ENCODE results near the gene ACTR6. TPM values are rescaled to one million over a fixed set of nuclear protein-coding genes. Genes with fewer than 3 reads are reported as not detected.
"Not testable (repeated sequence)": the region's sequence is repeated elsewhere in the genome, so short reads cannot be mapped to it uniquely, and the experiment has no call there.

Gene ACTR6
- total RNA-seq, 2 donors from 2014 or later = 23.4 to 24.9 TPM

DNA sequence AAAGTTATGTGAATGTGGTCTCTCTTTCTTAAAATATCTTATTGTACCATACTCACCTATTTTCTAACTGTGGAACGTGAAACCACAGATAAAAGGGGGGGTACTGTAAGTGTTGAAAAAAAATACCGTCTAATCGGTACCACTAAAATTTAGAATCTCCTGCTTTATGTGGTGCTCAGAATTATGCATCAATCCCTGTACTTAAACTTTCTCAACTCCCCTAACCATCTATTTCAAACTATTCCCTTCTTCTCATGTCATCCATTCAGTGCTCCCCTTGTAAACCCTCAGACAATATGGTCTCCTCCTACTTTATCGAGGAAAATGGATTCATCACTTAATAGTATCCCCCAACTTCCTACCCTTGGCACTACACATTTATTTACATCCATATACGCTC lies 42.5 kb downstream of the ACTR6 start:
- no peak for ATAC-seq
- peaks cover 3% of the 10 kb centered on the region for H3K4me1 Mint-ChIP-seq
- H3K27me3 Mint-ChIP-seq = no peaks in the 10 kb centered on the region

GRCh38 chr12:100247765-100248164 lies 47.1 kb downstream of the ACTR6 start:
- H3K9me3 ChIP-seq (ENCODE audit: control insufficient read depth, low read length, poor library complexity, severe bottlenecking) = no peaks in the 10 kb centered on the region
- ATAC-seq (no peak), DNase-seq (no peak)
- Mint-ChIP-seq H3K4me3 (no peak overlapping the region), H3K4me1 (peaks cover 3% of the 10 kb centered on the region), H3K27me3 (no peaks in the 10 kb centered on the region), H3K27ac (no peak overlapping the region), H3K36me3 (ENCODE audit: low read depth) (peaks cover 2% of the 10 kb centered on the region)

More for the DNA sequence above, 42.5 kb downstream of the ACTR6 start:
- no peak overlapping the region for H3K27ac Mint-ChIP-seq
- no peak for DNase-seq
- H3K9me3 ChIP-seq (ENCODE audit: control insufficient read depth, low read length, poor library complexity, severe bottlenecking) = no peaks in the 10 kb centered on the region
- H3K36me3 Mint-ChIP-seq (ENCODE audit: low read depth) = no peaks in the 10 kb centered on the region
- no peak overlapping the region for H3K4me3 Mint-ChIP-seq

DNA sequence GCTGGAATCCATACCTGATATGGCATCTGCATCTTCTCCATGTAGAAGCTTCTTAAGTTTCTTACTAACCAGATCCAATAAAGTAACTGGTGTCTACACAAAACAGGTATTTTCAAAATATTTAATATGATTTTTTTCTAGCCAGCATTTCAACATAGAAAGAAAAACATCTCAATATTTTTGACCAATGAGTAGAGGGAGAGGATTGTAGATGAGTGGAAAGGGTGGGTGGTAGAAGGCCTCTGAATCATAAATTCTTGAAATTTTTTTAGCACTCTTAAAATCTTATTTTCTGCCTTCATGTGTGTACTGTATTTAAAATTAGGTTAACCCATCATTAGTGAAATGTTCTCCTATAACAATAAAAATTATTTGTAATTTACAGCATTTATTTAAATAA lies 48.3 kb downstream of the ACTR6 start:
- H3K36me3 Mint-ChIP-seq (ENCODE audit: low read depth) = peaks cover 2% of the 10 kb centered on the region
- ATAC-seq = no peak
- H3K4me3 Mint-ChIP-seq = no peak overlapping the region
- no peaks in the 10 kb centered on the region for H3K9me3 ChIP-seq (ENCODE audit: control insufficient read depth, low read length, poor library complexity, severe bottlenecking)
- no peaks in the 10 kb centered on the region for H3K27me3 Mint-ChIP-seq
- H3K4me1 Mint-ChIP-seq = peaks cover 3% of the 10 kb centered on the region
- H3K27ac Mint-ChIP-seq = no peak overlapping the region
- no peak for DNase-seq

DNA sequence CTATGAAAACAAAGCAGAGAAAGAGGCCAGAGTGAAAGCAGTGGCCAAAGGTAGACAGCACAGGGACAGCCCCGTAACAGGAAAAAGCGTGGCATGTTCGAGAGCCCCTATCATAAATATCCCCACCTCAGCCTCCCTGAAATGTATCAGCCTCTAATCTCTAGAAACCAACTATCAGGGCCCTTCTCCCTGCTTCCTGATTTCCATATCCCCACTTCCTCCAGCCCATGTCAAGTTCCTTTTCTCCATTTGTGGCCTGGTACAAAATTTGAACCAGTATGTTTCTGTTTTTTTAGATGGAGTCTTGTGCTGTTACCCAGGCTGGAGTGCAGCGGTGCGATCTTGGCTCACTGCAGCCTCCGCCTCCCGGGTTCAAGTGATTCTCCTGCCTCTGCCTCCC lies 49.3 kb downstream of the ACTR6 start:
- no peaks in the 10 kb centered on the region for H3K27me3 Mint-ChIP-seq
- H3K27ac Mint-ChIP-seq = no peak overlapping the region

DNA sequence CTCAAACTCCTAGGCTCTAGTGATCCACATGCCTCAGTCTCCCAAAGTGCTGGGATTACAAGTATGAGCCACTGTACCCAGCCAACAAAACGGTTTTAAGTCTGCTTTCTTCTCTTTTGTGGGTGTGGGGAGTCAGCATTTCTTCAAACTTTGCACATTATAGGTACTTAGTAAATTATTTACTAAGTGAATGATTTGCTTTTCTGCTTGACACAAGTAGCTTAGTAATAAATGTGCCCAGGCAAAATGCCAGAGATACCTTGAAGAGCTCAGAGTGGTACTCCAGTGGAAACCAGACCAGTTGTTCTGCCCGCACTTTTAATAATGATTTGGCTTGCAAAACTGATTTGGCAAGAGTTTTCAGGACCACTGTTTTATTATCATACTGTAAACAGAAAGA lies 51.3 kb downstream of the ACTR6 start:
- Mint-ChIP-seq H3K36me3 (ENCODE audit: low read depth) (peaks cover 2% of the 10 kb centered on the region), H3K4me3 (no peak overlapping the region), H3K27me3 (no peaks in the 10 kb centered on the region), H3K27ac (no peak overlapping the region), H3K4me1 (no peaks in the 10 kb centered on the region)
- no peaks in the 10 kb centered on the region for H3K9me3 ChIP-seq (ENCODE audit: control insufficient read depth, low read length, poor library complexity, severe bottlenecking)
- DNase-seq (no peak), ATAC-seq (no peak)

More for the DNA sequence above, 49.3 kb downstream of the ACTR6 start:
- peaks cover 2% of the 10 kb centered on the region for H3K36me3 Mint-ChIP-seq (ENCODE audit: low read depth)
- H3K4me1 Mint-ChIP-seq = peaks cover 3% of the 10 kb centered on the region
- H3K4me3 Mint-ChIP-seq = no peak overlapping the region
- ATAC-seq = no peak
- H3K9me3 ChIP-seq (ENCODE audit: control insufficient read depth, low read length, poor library complexity, severe bottlenecking) = no peaks in the 10 kb centered on the region
- DNase-seq = no peak

DNA sequence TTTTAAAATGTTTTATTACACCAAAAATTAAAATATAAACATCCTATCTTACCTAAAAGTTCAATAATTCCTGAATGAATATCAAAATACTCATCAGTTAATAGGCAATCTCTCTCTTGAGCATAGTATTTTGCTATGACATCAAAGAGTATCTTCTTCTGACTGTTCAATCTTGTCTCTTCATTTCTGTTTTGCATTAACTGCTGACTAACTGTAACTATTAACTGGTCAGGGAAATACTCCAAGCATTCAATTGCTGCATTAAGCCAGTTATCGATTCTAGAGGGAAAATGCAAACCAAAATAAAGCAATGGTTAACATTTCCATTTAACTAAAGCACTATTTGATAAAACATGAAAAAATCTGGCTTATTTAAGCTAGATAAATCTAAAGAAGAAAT lies 52.8 kb downstream of the ACTR6 start:
- Mint-ChIP-seq H3K27me3 (no peaks in the 10 kb centered on the region), H3K4me1 (peaks cover 2% of the 10 kb centered on the region), H3K27ac (no peak overlapping the region), H3K36me3 (ENCODE audit: low read depth) (peaks cover 2% of the 10 kb centered on the region), H3K4me3 (no peak overlapping the region)
- H3K9me3 ChIP-seq (ENCODE audit: control insufficient read depth, low read length, poor library complexity, severe bottlenecking) = no peaks in the 10 kb centered on the region
- DNase-seq (no peak), ATAC-seq (no peak)

- no peak overlapping the region for H3K4me3 Mint-ChIP-seq
- no peaks in the 10 kb centered on the region for H3K27me3 Mint-ChIP-seq
- peaks cover 2% of the 10 kb centered on the region for H3K4me1 Mint-ChIP-seq
- DNase-seq (no peak), ATAC-seq (no peak)
- H3K36me3 Mint-ChIP-seq (ENCODE audit: low read depth) = peaks cover 4% of the 10 kb centered on the region
- no peaks in the 10 kb centered on the region for H3K9me3 ChIP-seq (ENCODE audit: control insufficient read depth, low read length, poor library complexity, severe bottlenecking)
- H3K27ac Mint-ChIP-seq = peak overlapping the region; percentile 37
Observed at GRCh38 chr12:100254876-100255275, 54.3 kb downstream of the ACTR6 start.

DNA sequence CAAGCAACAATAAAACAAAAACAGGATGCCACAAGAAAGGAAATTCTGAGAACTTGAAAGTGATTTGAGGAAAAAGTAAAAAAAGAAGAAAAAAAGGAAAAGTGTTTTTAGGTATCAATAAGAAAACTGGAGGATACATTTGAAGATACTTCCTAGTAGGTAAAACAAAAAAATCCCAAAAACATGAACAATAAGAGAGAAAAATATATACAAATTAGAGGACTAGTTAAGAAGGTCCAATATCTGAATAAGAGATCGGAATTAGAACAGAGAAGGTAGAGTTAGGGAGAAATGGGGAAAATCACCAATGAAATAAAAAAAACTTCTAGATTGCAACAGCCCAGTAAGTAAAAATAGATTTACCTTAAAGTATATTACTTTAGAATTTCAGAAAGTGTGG lies 57.5 kb downstream of the ACTR6 start:
- no peaks in the 10 kb centered on the region for H3K9me3 ChIP-seq (ENCODE audit: control insufficient read depth, low read length, poor library complexity, severe bottlenecking)
- H3K27me3 Mint-ChIP-seq = no peaks in the 10 kb centered on the region
- no peak overlapping the region for H3K4me3 Mint-ChIP-seq
- DNase-seq (no peak), ATAC-seq (no peak)
- no peak overlapping the region for H3K27ac Mint-ChIP-seq
- H3K4me1 Mint-ChIP-seq = peaks cover 2% of the 10 kb centered on the region
- peaks cover 4% of the 10 kb centered on the region for H3K36me3 Mint-ChIP-seq (ENCODE audit: low read depth)

DNA sequence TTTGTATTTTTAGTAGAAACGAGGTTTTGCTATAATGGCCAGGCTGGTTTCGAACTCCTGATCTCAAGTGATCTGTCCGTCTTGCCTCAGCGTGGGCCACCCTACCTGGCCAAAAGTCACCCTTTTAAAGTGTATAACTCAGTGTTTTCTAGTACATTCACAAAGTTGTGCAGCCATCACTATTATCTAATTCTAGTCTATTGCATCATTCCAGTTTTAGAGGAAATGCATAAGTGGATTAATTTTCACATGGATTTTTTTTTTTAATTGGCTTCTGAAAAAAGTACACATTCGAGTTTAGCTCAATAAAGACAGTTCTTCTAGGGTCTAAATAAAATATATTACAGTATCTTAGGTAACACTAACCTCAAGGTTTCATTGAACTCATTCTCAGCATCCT lies 62.5 kb downstream of the ACTR6 start:
- H3K9me3 ChIP-seq (ENCODE audit: control insufficient read depth, low read length, poor library complexity, severe bottlenecking) = no peaks in the 10 kb centered on the region
- peaks cover 7% of the 10 kb centered on the region for H3K36me3 Mint-ChIP-seq (ENCODE audit: low read depth)
- no peaks in the 10 kb centered on the region for H3K27me3 Mint-ChIP-seq
- no peak overlapping the region for H3K27ac Mint-ChIP-seq
- peaks cover 4% of the 10 kb centered on the region for H3K4me1 Mint-ChIP-seq
- no peak for ATAC-seq
- no peak for DNase-seq
- no peak overlapping the region for H3K4me3 Mint-ChIP-seq

DNA sequence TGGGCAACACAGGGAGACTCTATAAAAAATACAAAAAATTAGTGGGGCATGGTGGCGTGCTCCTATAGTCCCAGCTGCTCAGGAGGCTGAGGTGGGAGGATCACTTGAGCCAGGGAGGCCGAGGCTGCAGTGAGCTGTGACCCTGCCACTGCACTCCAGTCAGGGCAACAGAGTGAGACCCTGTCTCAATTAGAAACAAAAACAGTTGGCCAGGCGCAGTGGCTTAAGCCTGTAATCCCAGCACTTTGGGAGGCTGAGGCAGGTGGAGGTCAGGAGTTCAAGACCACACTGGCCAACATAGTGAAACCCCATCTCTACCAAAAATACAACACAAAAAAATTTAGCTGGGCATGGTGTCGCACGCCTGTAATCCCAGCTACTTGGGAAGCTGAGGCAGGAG lies 64.5 kb downstream of the ACTR6 start:
- H3K27me3 Mint-ChIP-seq; H3K4me3 Mint-ChIP-seq; ATAC-seq; H3K36me3 Mint-ChIP-seq (ENCODE audit: low read depth); DNase-seq; H3K9me3 ChIP-seq (ENCODE audit: control insufficient read depth, low read length, poor library complexity, severe bottlenecking); H3K27ac Mint-ChIP-seq: not testable (repeated sequence)
- H3K4me1 Mint-ChIP-seq = peaks cover 18% of the 10 kb centered on the region

DNA sequence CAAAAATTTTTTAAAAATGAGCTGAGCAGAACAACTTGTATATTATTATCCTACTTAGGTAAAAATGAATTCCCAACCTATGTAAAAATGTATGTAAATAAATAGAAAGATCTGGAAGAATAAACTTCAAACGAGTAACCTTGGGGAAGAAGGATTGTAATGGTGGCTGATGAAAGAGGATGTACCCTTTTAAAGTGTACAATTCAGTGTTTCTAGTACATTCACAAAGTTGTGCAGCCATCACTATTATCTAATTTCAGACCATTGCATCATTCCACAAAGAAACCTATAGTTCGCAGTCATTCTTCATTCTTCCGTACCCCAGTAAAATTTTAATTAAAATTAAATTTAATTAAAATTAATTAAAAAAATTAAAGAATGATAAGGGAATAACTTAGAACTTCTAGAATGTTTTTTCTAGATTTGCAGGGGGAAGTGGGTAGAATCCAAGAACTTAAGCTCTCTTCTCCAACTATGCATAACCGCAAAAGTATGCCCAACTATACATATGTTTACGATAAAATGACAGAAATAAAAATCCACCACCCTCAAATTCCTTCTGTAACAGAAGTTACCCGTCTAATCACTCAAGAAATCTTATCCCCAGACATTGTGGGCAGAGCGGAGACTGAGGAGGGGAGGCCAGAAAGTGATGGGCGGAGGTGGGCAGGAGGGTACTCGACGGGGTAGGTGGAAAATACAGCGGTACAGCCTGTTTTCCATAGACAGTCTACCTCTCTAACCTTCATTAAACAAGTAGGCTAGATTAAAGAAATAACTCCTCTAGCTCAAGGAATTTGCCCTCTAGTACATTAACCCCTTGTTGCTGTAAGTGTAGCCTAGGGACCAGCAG lies 65.3 kb downstream of the ACTR6 start:
- H3K4me1 Mint-ChIP-seq = peaks cover 21% of the 10 kb centered on the region
- no peak for ATAC-seq

DNA sequence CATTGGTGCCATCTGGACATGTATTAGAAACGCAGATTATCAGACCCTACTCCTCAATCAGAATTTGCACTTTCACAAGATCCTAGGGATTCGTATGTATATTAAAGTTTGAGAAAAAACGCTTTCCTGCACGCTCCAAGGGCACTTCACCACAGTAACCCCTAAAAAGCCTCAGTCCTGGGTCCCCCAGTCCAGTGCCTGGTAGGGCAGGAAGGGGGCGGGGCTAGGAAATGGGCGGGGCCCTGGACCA lies 65.9 kb downstream of the ACTR6 start:
- H3K27me3 Mint-ChIP-seq = no peaks in the 10 kb centered on the region
- H3K4me1 Mint-ChIP-seq = peaks cover 24% of the 10 kb centered on the region
- peak overlapping the region; percentile 99 for H3K4me3 Mint-ChIP-seq
- H3K9me3 ChIP-seq (ENCODE audit: control insufficient read depth, low read length, poor library complexity, severe bottlenecking) = no peaks in the 10 kb centered on the region
- DNase-seq (peak in 2 of 3 donors; percentile 88 to 91), ATAC-seq (peak; percentile 79)
- H3K27ac Mint-ChIP-seq = peak overlapping the region; percentile 96
- peaks cover 3% of the 10 kb centered on the region for H3K36me3 Mint-ChIP-seq (ENCODE audit: low read depth)

More for the DNA sequence above, 65.3 kb downstream of the ACTR6 start:
- Mint-ChIP-seq H3K27ac (peak overlapping the region; percentile 96), H3K36me3 (ENCODE audit: low read depth) (peaks cover 6% of the 10 kb centered on the region), H3K4me3 (peak overlapping the region; percentile 99), H3K27me3 (no peaks in the 10 kb centered on the region)
- H3K9me3 ChIP-seq (ENCODE audit: control insufficient read depth, low read length, poor library complexity, severe bottlenecking) = no peaks in the 10 kb centered on the region
- DNase-seq = no peak

GRCh38 chr12:100266835-100267602 lies 66.4 kb downstream of the ACTR6 start, which contains the start of the genes DEPDC4 and SCYL2:
Gene DEPDC4 (minus strand): TSS chr12:100267079. CDS start chr12:100267076, 3 bp downstream.
Gene SCYL2 (plus strand): TSS chr12:100267177. CDS start chr12:100282971, 15,794 bp downstream.
- Mint-ChIP-seq H3K27me3 (no peaks in the 10 kb centered on the region), H3K4me1 (peaks cover 28% of the 10 kb centered on the region), H3K36me3 (ENCODE audit: low read depth) (peaks cover 3% of the 10 kb centered on the region), H3K4me3 (peak within 1 kb of the TSS; percentile 99), H3K27ac (peak within 1 kb of the TSS; percentile 96)
- no peaks in the 10 kb centered on the region for H3K9me3 ChIP-seq (ENCODE audit: control insufficient read depth, low read length, poor library complexity, severe bottlenecking)
- DNase-seq (peak; percentile 89 to 90 (median 89)), ATAC-seq (peak; percentile 94)
